Measurements from ENCODE around the gene RCBTB1. TPM values are rescaled to one million over a fixed set of nuclear protein-coding genes. Genes with fewer than 3 reads are reported as not detected.
"Not testable (repeated sequence)": the region's sequence is repeated elsewhere in the genome, so short reads cannot be mapped to it uniquely, and the experiment has no call there.

The RCBTB1 gene
- total RNA-seq, 1 donor from 2014 or later: 18.9 TPM

- DNase-seq (ENCODE audit: low spot score): no peak
- intact Hi-C loops (cut with DNase I): loop anchor here (10.0 kb wide), 1 partner anchor 303 kb away; no protein-coding TSS in a partner anchor
- ATAC-seq: no peak
Measured at GRCh38 chr13:49607761-49608160, 22.4 kb upstream of the RCBTB1 start.

GRCh38 chr13:49606747-49607648, 21.6 kb upstream of the RCBTB1 start:
- intact Hi-C loops (cut with DNase I): loop anchor here (10.0 kb wide), 1 partner anchor 302 kb away; no protein-coding TSS in a partner anchor
- ATAC-seq (peak; percentile 99), DNase-seq (ENCODE audit: low spot score) (peak; percentile 90)

GRCh38 chr13:49604570-49604969, 19.2 kb upstream of the RCBTB1 start:
- DNase-seq (ENCODE audit: low spot score) (no peak), ATAC-seq (no peak)
- intact Hi-C loops (cut with DNase I): loop anchor here (10.0 kb wide), 1 partner anchor 300 kb away; no protein-coding TSS in a partner anchor

- ATAC-seq; DNase-seq (ENCODE audit: low spot score): not testable (repeated sequence)
- intact Hi-C loops (cut with DNase I): loop anchor here (10.0 kb wide), 1 partner anchor 298 kb away; no protein-coding TSS in a partner anchor
Measured at GRCh38 chr13:49602615-49603014, 17.3 kb upstream of the RCBTB1 start.

GRCh38 chr13:49602005-49602404, 16.6 kb upstream of the RCBTB1 start:
- intact Hi-C loops (cut with DNase I): loop anchor here (10.0 kb wide), 1 partner anchor 297 kb away; no protein-coding TSS in a partner anchor
- no peak for DNase-seq (ENCODE audit: low spot score)
- no peak for ATAC-seq

GRCh38 chr13:49597043-49597641, 11.8 kb upstream of the RCBTB1 start:
- ATAC-seq: no peak
- DNase-seq (ENCODE audit: low spot score): no peak
- intact Hi-C loops (cut with DNase I): no loop called here

GRCh38 chr13:49596221-49596620, 10.9 kb upstream of the RCBTB1 start:
- no peak for DNase-seq (ENCODE audit: low spot score)
- ATAC-seq: no peak
- intact Hi-C loops (cut with DNase I): no loop called here

GRCh38 chr13:49594576-49594975, 9.2 kb upstream of the RCBTB1 start:
- DNase-seq (ENCODE audit: low spot score) (no peak), ATAC-seq (no peak)
- intact Hi-C loops (cut with DNase I): no loop called here

GRCh38 chr13:49593876-49594275, 8.5 kb upstream of the RCBTB1 start:
- DNase-seq (ENCODE audit: low spot score); ATAC-seq; intact Hi-C loops (cut with DNase I): not testable (repeated sequence)

- intact Hi-C loops (cut with DNase I); DNase-seq (ENCODE audit: low spot score); ATAC-seq: not testable (repeated sequence)
Measured at GRCh38 chr13:49590714-49591113, 5.4 kb upstream of the RCBTB1 start.

- DNase-seq (ENCODE audit: low spot score) (no peak), ATAC-seq (no peak)
- intact Hi-C loops (cut with DNase I): no loop called here
Measured at GRCh38 chr13:49587311-49587847, 2.0 kb upstream of the RCBTB1 start.

GRCh38 chr13:49586717-49587116, 1.4 kb upstream of the RCBTB1 start:
- no peak for DNase-seq (ENCODE audit: low spot score)
- intact Hi-C loops (cut with DNase I): no loop called here
- no peak for ATAC-seq

- intact Hi-C loops (cut with DNase I): no loop called here
- ATAC-seq: no peak
Measured at GRCh38 chr13:49584771-49585182, 581 bp downstream of the RCBTB1 start.

GRCh38 chr13:49580980-49581680, 4.2 kb downstream of the RCBTB1 start:
- DNase-seq (ENCODE audit: low spot score) (no peak), ATAC-seq (no peak)
- intact Hi-C loops (cut with DNase I): no loop called here

More at GRCh38 chr13:49584771-49585182, 581 bp downstream of the RCBTB1 start:
- DNase-seq (ENCODE audit: low spot score): no peak

GRCh38 chr13:49579501-49579900, 5.9 kb downstream of the RCBTB1 start:
- DNase-seq (ENCODE audit: low spot score) (no peak), ATAC-seq (no peak)
- intact Hi-C loops (cut with DNase I): loop anchor here (2.0 kb wide), 1 partner anchor 43 kb away; no protein-coding TSS in a partner anchor

GRCh38 chr13:49571299-49572240, 13.8 kb downstream of the RCBTB1 start:
- ATAC-seq (no peak), DNase-seq (ENCODE audit: low spot score) (no peak)
- intact Hi-C loops (cut with DNase I): no loop called here

GRCh38 chr13:49569993-49570689, 15.2 kb downstream of the RCBTB1 start:
- intact Hi-C loops (cut with DNase I): no loop called here
- DNase-seq (ENCODE audit: low spot score) (no peak), ATAC-seq (no peak)
